ENCODE results near the gene ABLIM2.

DNA sequence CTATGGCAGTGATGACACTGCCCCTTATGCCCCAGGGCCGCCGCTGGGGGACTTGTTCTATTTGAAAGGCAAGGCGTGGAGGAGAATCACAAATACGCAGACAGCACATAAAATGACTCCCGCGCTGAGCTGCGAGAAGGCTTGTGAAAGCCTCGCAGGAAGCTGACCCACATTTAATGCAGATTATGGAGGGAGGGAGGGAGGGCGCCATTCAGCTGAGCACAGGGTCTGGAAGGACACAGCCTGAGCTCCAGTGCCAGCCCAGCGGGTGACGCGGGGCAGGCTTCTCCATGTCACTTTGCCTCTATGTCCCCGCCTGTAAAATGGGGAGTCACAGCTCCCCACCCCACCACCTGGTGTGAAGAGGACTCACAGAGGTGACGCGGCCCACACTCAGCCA is 14.3 kb downstream of the ABLIM2 start:
- TF ChIP-seq, protein P1, sequence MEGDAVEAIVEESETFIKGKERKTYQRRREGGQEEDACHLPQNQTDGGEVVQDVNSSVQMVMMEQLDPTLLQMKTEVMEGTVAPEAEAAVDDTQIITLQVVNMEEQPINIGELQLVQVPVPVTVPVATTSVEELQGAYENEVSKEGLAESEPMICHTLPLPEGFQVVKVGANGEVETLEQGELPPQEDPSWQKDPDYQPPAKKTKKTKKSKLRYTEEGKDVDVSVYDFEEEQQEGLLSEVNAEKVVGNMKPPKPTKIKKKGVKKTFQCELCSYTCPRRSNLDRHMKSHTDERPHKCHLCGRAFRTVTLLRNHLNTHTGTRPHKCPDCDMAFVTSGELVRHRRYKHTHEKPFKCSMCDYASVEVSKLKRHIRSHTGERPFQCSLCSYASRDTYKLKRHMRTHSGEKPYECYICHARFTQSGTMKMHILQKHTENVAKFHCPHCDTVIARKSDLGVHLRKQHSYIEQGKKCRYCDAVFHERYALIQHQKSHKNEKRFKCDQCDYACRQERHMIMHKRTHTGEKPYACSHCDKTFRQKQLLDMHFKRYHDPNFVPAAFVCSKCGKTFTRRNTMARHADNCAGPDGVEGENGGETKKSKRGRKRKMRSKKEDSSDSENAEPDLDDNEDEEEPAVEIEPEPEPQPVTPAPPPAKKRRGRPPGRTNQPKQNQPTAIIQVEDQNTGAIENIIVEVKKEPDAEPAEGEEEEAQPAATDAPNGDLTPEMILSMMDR (IDR thresholded peaks at IDR 0.05 in 4 of 5, conservative IDR thresholded peaks at IDR 0.05 in 1 of 5): peak in 1 of 5 experiments; percentile 23
- TF ChIP-seq POLR2A (IDR thresholded peaks at IDR 0.05): peak; percentile 61 to 78

Data from gastrocnemius medialis (tissue), 4 donors.